ENCODE measurements around the gene IRF7.

Gene IRF7

DNA sequence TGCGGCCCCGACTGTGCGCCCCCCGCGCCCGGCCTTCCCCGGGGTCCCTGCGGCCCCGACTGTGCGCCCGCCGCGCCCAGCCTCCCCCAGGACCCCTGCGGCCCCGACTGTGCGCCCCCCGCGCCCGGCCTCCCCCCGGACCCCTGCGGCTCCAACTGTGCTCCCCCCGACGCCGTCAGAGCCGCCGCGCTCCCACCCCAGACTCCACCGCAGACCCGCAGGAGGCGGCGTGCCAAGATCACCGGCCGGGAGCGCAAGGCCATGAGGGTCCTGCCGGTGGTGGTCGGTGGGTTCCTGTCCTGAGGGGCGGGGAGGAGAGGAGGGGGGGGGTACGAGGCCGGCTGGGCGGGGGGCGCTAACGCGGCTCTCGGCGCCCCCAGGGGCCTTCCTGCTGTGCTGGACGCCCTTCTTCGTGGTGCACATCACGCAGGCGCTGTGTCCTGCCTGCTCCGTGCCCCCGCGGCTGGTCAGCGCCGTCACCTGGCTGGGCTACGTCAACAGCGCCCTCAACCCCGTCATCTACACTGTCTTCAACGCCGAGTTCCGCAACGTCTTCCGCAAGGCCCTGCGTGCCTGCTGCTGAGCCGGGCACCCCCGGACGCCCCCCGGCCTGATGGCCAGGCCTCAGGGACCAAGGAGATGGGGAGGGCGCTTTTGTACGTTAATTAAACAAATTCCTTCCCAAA, 24.4 kb upstream of the IRF7 start:
- no peak for DNase-seq

GRCh38 chr11:639332-639955, 23.7 kb upstream of the IRF7 start:
- DNase-seq = no peak

DNA sequence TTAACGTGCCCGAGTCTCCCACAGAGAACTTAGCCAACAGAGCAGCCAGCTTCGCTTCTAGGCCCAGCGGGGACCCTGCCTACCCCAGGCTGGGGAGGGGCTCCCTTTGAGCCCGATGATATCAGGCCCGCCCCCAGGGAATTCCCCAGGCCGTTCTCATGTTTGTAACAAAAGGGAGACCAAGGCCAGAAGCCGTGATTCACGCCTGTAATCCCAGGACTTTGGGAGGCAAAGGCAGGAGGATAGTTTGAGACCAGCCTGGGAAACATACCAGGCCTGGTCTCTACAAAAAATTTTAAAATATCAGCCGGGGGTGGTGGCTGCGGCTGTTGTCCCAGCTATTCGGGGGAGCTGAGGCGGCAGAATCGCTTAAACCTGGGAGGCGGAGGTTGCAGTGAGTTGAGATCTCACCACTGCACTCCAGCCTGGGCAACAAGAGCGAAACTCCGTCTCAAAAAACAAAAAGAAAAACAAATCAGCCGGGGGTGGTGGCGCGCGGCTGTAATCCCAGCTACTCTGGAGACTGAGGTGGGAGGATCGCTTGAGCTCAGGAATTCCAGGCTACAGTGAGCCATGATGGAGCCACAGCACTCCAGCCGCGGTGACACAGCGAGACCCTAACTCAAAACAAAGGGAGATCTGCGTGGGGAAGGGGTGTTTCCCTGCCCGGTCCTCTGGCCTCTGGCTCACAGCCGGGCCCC, 23.0 kb upstream of the IRF7 start:
- no peak for DNase-seq

DNA sequence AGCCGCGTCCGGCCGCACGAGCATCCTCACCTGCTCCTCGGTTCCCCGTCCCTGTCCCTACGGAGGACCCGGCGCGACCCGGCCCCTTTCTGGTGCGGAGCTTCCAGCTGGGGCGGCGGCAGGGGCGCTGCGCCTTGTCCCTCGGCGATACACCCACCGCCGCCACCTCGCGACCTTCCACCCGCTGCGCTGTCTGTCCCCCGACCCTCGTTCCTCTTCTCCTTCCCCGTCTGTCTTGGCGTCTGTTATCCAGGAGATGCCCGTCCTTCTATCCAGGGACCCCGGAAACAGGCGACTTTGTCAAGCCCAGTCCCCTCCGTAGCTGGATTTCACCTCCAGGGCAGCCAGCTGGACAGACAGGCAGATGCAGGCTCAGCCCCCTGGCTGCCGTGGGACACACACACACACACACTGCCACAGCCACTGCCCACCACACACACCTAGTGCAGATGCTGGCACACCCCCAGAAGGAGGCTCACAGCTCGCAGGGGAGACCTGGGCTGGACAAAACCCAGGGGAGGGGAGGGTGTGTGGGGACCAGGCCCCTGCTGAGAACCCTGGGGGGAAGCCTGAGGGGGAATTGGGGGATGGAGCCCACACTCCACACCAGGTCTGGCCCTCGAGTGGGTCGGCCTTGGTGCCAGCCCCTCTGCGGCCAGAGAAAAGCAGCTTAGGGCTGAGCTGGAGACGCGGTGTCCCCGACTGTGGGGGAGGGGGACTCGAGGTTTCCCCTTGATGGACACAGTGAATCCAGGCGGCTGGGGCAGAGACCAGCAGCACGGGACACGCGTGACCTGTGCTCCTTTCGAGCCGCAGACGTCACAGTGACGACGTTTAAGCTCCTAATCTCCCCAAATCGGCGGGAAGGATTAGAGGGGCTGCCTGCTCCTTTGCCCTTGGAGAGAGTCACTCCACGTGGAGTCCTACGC, 22.1 kb upstream of the IRF7 start:
- DNase-seq = no peak

DNA sequence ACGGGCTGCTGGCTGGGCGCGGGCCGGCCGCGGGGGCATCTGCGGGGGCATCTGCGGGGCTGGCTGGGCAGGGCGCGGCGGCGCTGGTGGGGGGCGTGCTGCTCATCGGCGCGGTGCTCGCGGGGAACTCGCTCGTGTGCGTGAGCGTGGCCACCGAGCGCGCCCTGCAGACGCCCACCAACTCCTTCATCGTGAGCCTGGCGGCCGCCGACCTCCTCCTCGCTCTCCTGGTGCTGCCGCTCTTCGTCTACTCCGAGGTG, 21.5 kb upstream of the IRF7 start:
- DNase-seq = no peak

DNA sequence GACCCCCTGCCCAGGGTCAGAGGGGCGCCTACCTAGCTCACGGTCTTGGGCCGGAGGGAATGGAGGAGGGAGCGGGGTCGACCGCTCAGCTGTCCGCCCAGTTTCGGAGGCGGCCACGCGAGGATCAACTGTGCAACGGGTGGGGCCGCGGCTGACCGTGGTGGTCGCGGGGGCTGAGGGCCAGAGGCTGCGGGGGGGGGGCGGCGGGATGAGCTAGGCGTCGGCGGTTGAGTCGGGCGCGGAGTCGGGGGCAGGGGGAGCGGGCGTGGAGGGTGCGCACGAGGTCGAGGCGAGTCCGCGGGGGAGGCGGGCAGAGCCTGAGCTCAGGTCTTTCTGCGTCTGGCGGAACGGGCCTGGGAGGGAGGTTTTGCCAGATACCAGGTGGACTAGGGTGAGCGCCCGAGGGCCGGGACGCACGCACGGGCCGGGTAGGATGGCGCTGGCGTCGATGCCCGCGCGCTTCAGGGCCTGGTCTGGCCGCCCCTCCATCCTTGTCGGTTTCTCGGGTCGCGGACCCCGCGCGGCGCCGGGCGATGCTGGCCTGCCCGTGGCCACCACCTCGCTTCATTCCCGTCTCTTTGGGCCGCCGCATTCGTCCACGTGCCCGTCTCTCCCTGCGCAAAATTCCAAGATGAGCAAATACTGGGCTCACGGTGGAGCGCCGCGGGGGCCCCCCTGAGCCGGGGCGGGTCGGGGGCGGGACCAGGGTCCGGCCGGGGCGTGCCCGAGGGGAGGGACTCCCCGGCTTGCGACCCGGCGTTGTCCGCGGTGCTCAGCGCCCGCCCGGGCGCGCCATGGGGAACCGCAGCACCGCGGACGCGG, 21.0 kb upstream of the IRF7 start, which contains the start of gene DRD4:
Gene DRD4 (plus strand): TSS at position 759 of the 822 bp plus-strand sequence. CDS start 36 bp downstream, at position 795.
- no peak for DNase-seq

GRCh38 chr11:635945-636510, 20.3 kb upstream of the IRF7 start:
- DNase-seq = no peak

DNA sequence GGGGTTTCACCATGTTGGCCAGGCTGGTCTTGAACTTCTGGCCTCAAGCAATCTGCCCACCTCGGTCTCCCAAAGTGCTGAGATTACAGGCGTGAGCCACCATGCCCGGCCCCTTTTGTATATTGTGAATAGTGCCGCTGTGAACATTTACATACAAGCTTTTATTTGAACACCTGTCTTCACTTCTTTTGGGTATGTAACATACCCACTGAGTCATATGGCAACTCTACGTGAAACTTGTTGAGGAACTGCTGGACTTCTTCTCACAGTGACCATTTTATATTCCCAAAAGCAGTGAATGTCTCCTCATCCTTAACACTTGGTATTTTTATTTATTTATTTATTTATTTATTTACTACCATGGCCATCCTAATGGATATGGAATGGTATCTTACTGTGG, 15.1 kb upstream of the IRF7 start:
- no peak for DNase-seq

DNA sequence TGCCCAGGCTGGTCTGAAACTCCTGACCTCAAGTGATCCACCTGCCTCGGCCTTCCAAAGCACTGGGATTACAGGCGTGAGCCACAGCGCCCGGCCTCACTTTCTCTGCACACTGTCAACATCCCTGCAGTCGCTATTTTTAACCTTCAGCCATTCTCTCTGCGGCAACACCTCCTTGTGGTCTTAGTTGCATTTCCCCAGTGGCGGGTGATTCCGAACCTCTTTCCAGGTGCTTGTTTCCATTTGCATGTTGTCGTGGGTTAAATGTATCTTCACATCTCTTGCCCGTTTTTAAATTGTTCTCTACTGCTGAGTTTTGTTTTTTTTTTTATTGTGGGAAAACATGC, 13.5 kb upstream of the IRF7 start:
- no peak for DNase-seq

DNA sequence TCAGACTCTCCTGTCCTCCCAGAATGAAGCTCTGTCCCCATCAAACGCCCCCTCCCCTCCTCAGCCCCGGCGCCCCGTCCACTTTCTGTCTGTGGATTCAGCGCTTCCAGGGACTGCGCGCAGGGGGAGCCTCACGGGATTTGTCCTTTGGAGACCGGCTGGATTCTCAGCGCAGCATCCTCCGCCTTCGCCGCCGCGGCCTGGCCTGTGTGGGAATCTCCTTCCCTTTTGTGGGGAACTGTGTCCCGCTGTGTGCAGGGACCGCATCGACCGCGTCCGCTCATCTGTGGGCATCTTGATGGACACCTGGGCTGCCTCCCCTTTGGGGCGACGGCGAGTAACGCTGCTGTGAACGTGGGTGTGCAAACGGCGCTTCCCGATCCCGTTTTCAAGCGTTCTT, 12.3 kb upstream of the IRF7 start:
- DNase-seq = no peak

- no peak for DNase-seq
Observed at GRCh38 chr11:627308-627576, 11.5 kb upstream of the IRF7 start.

DNA sequence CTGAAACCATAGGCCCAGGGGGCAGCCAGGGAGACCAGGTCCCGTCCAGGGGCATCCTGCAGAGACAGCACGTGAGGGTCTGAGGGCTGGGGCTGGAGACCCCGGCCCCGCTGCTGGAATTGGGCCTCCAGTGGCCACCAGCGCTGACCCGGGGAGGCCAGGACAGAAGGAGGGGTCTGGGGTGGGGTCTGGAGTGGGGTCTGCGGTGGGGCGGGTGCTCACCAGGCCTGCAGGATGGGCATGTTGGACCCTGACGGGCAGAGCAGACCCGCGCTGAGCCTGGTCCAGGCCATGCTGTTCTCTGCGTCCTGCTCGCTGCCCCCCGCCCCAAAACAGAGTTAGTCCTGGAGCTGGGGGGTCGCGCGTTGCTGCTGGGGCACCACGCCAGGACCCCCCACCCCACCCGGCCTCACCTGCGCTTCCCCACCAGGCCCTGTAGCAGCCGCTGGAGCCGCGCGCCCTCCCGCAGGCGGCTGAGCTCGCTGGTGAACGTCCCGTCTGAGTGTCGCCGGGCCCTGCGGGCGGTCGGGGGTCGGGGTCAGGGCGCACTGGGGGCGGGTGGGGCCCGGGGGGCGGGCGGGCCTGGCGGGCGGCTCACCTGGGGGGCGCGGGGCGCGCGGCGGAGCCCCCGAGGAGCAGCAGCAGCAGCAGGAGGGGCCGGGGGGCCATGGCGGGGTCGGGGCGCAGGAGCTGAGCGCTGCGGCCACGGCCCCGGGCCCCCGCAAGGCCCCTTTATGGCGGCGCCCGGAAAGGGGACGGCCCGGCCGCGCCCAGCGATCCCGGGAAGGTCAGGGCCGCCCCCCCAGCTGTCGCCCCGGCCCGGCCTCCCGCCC, 10.9 kb upstream of the IRF7 start, which contains the start of gene SCT:
Gene SCT (minus strand): TSS at position 707 of the 833 bp plus-strand sequence. CDS start 38 bp downstream, at position 669.
- no peak for DNase-seq

DNA sequence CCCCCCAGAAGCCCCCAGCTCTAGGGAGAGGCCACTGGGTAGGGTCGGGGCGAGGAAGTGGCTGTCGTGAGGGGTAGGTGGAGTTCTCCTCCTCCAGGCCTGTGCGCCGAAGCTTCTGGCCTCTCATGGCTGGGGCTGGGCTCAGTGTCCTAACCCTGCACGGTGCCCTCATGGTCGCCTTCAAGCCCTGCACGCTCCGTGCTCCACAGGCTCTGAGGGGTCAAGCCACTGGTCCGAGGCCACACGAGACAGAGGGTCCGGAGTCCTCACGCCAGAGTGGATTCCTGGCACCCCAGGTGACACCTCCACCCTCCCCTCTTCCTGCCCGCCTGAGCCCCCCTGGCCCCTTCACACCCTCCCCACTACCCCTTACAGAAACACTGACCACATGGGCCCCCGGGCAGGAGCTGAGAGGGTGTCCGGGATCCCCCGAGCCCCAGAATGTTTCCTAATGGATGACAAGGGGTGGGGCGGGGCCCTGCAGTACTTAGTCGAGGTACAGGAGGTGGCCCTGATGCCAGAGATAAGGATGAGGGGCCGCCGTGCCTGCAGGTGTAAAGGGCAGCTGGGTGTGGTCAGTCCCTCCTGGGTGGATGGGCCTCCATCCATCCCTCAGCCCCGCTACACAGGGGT, 10.0 kb upstream of the IRF7 start:
- no peak for DNase-seq

GRCh38 chr11:624705-625635, 9.2 kb upstream of the IRF7 start, which contains the start of gene CDHR5:
CDHR5 (minus strand) TSS chr11:624955; CDS start chr11:624902, 53 bp downstream.
- no peak for DNase-seq

- no peak for DNase-seq
Observed at GRCh38 chr11:623999-624704, 8.4 kb upstream of the IRF7 start.

DNA sequence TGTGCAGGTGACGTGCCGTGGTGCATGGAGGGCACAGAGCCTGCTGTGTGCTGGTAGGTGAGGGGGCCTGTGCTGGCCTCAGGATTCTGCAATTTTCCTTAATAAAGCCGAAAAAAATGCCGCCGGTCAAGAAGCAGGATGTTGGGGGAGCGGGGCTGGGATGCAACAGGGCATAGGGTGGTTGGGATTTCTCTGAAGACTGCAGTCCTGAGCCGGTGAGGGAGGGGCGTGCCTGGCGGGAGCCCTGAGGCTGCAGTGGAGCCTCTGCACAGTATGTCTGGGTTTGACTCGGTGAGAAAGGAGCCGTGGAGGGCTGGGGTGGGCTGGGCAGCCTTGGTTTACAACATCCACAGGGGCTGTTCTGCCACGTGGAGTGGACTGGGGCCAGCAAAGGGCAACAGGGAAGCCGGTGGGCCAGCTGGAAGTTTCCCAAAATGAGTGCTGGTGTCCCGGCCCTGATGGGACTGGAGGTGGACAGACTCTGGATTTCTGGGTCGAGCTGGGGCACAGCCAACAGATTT, 7.7 kb upstream of the IRF7 start:
- no peak for DNase-seq

DNA sequence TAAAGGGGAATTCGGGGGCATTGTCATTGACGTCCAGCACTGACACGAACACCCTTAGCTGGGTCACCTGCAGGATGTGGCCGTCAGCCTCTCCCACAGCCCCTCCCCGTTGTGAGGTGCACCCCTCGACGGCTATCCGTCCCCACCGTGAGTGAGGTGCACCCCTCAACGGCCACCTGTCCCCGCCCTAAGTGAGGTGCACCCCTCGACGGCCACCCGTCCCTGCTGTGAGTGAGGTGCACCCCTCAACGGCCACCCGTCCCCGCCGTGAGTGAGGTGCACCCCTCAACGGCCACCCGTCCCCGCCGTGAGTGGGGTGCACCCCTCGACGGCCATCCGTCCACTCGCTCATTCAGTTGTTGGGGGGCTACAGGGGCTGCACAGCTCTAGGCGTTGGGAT, 6.1 kb upstream of the IRF7 start:
- DNase-seq = no peak

DNA sequence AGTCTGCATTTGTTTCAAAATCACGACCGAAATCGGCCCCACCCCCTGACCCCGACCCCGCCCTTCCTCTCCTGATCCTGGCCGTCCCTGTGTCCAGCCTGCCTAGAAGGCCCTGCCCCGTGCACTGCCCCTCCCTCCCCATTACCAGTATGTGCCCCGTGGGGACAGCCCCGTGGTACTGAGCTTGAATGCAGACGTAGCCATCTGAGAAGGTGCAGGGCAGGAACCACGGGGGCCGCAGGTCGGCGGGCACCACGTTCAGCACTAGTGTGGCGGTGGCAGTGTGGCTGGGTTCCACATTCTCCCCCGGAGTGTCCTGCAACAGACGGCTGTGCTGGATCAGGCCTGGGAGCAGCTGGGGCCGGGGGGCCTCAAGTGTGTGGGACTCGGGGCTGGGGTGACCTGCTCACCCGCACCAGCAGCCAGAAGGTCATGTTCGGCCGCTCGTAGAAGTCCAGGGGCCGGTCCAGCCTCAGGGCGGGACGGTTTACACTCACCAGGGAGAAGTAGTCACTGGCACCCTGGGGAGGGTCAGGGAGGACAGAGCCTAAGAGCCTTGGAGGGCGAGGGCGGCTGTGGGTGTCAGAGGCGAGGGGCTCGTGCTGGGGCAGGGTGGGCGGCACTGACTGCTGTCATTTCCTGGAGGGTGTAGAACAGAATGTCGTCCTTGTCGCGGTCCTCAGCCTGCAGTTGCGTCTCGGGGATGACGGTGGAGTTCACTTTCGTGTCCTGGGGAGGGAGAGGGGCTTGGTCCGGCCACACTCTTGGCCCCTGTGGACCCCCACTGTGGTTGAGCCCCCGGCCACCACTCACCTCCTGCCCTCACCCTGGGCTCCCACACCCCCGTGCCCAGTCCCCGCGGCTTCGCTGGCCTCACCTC, 5.4 kb upstream of the IRF7 start:
- DNase-seq = no peak
